Ovary (tissue), 9 donors: ENCODE data around the gene ARAP3. TPM values are rescaled to one million over a fixed set of nuclear protein-coding genes. Genes with fewer than 3 reads are reported as not detected.
A peak's percentile ranks its signal among the peaks of the same experiment; 100 is the strongest.

ENCODE experiments used
- DNase-seq, 5 donors: peaks; one replicate each; pipeline ENCODE4 v3.0.0-alpha.2; 2019 to 2020
- H3K27ac ChIP-seq, 2 donors: fragments of 200-600 bp; one replicate each; pipeline versions ENCODE4 v1.5.1 to v1.8.0; 2019 to 2022
- H3K27me3 ChIP-seq: fragments of 200-600 bp; one replicate; pipeline ENCODE4 v1.8.0; 2022
- H3K36me3 ChIP-seq: fragments of 200-600 bp; sonication (generic); one replicate; pipeline ENCODE4 v1.5.1; 2019
- H3K4me1 ChIP-seq: one replicate; pipeline ENCODE4 v1.8.1; 2013; ENCODE audit warnings: mild to moderate bottlenecking, moderate library complexity; ENCODE audit not compliant: insufficient read depth
- H3K4me3 ChIP-seq: fragments of 200-600 bp; sonication (generic); one replicate; pipeline ENCODE4 v1.5.1; 2017
- H3K9me3 ChIP-seq, 2 donors: fragments of 200-600 bp in 1 of 2; sonication (generic) in 1 of 2; one replicate each; pipeline versions ENCODE4 v1.5.1 to v1.8.1; 2013 to 2019; ENCODE audit warnings: mild to moderate bottlenecking in 1 of 2, moderate library complexity in 1 of 2
- EP300 ChIP-seq: sonication (generic); formaldehyde crosslinking; IDR thresholded peaks from one replicate; pipeline ENCODE4 v1.6.1; 2017; ENCODE audit warnings: antibody characterized with exemption
- POLR2A ChIP-seq: fragments of 450-650 bp; IDR thresholded peaks from one replicate; pipeline ENCODE4 v1.6.1; 2017; ENCODE audit warnings: antibody characterized with exemption, mild to moderate bottlenecking, moderate library complexity
- WGBS, 3 donors: extraction: QIAGEN DNeasy Blood & Tissue Kit in 1 of 3; methylation state at CpG; one replicate each; pipeline versions ENCODE4 v1.1.5 to v1.1.7; 2013 to 2017; 5-methylcytosine and 5-hydroxymethylcytosine counted together
- intact Hi-C, 4 donors: fragments of 100-400 bp; cut with DNase I; formaldehyde crosslinking; loops; one replicate each; pipeline versions ENCODE4 v1.11.0 to v1.15.1; 2022 to 2023
- polyA plus RNA-seq, 2 donors: library from polyadenylated mRNA; stranded (reverse); fragments of 200-250 nt in 1 of 2; fragments of 350-450 nt in 1 of 2; fragmentation: Illumina TruSeq in 1 of 2; extraction: RNeasy Lipid Tissue Mini Kit (QIAGEN cat#74804) in 1 of 2; gene quantifications; one replicate each; pipeline ENCODE4 v1.2.3, GENCODE V29; 2013 to 2014
- total RNA-seq, 7 donors: library from RNA; depleted of rRNA in 2 of 7; stranded (reverse); fragments of >200 nt in 2 of 7; fragmentation: NEBNext Ultra II Directional in 3 of 7; extraction: Animal tissue kit (Norgen Biotek cat#: 25700) in 3 of 7; gene quantifications; one replicate each; pipeline versions ENCODE4 v1.1.0 to v1.2.4, GENCODE V29; 2016 to 2023
- TF ChIP-seq, protein P1 (sequence below), 3 donors: fragments of 450-650 bp in 2 of 3; fragments of 200-600 bp in 1 of 3; IDR thresholded peaks; one replicate each; pipeline versions ENCODE4 v1.5.1 to v1.8.0; 2016 to 2022; ENCODE audit warnings: antibody characterized with exemption in 3 of 3, mild to moderate bottlenecking in 1 of 3
- donor health status: DM: no; HTN: no; CAD: no; lungs with moderate emphysema.
- donor health status: DM: no; HTN: no; CAD: no.
- donor health status: Bipolar disorder and iron deficiency.
- donor health status: DM: yes; HTN: yes; CAD: no.
- donor health status: DM: no; HTN: no; CAD: no.
- donor health status: DM: yes; HTN: yes; CAD: no.

Gene ARAP3
- total and polyA plus RNA-seq, 9 donors, result 3.5 to 11.2 (median 8.0) TPM

DNA sequence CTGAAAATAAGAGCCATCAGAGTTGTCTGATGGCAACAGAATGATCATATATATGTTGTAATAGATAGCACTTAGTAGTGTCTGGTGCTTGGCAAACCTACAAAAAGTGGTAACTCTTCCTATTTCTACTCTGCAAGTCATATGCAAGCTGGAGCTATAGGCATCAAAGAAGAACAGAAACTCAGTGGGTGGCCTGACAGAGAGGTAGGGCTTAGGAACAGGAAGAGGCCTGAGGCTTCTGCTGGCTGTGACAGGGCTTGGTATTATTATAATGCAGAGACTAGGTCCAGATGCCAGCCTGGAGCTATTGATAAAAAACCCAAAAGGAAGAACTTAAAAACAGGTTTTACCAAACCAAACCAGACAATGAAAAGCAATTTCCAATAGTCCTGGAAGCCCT, 58.8 kb downstream of the ARAP3 start:
- Histone ChIP-seq H3K4me3 (no peak overlapping the region), H3K4me1 (no peaks in the 10 kb centered on the region), H3K27ac (no peak overlapping the region), H3K9me3 (no peaks in the 10 kb centered on the region), H3K27me3 (no peaks in the 10 kb centered on the region), H3K36me3 (no peaks in the 10 kb centered on the region)
- intact Hi-C loops, result loop anchor here in 1 of 4 donors (10.0 kb wide), 1 partner anchor 388 kb away; no protein-coding TSS in a partner anchor
- no peak for TF ChIP-seq EP300
- TF ChIP-seq, protein P1, sequence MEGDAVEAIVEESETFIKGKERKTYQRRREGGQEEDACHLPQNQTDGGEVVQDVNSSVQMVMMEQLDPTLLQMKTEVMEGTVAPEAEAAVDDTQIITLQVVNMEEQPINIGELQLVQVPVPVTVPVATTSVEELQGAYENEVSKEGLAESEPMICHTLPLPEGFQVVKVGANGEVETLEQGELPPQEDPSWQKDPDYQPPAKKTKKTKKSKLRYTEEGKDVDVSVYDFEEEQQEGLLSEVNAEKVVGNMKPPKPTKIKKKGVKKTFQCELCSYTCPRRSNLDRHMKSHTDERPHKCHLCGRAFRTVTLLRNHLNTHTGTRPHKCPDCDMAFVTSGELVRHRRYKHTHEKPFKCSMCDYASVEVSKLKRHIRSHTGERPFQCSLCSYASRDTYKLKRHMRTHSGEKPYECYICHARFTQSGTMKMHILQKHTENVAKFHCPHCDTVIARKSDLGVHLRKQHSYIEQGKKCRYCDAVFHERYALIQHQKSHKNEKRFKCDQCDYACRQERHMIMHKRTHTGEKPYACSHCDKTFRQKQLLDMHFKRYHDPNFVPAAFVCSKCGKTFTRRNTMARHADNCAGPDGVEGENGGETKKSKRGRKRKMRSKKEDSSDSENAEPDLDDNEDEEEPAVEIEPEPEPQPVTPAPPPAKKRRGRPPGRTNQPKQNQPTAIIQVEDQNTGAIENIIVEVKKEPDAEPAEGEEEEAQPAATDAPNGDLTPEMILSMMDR (IDR thresholded peaks at IDR 0.05), result no peak
- no peak for TF ChIP-seq POLR2A
- DNase-seq, result no peak

DNA sequence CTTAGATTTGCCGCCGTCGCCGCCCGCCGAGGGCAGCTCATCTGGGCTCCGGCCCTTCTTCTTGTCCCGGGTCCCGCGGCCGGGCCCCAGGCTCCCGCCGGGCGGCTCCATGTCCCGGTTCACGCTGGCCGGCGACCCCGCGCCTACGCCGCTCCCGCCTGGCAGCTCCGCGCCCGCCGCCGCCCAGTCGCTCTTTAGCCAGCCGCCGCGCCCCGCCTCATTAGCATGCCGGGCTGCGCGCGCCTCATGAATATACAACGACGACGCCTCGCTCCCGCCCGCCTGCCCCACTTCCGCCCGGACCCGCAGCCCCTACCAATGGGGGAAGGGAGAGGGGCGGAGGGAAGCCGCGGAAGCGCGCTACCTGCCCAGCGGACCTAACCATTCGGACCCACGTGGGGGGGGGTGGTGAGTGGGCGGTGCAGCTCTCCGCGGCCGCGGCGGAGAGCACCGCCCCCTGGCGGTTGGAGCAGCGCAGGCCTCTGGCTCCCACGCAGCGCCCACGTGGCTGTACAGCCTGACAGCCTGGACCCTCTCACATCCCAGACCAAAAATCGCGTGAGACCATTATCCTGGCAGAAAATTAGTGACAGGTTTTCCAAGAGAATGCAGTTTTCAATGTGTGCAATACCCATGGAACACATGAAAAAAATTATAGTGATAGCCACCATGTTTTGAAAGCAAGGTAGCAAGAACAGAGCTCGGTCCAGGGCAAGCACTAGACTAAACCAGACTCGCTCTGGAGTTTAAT, 63.1 kb downstream of the ARAP3 start, which contains the start of gene DIAPH1:
DIAPH1 (minus strand) TSS at position 197 of the 751 bp plus-strand sequence; CDS start at position 111, 86 bp downstream.
- TF ChIP-seq EP300 (no peak), POLR2A (peak; percentile 58)
- TF ChIP-seq, protein P1 (IDR thresholded peaks at IDR 0.05), result peak; percentile 96 to 99 (median 97)
- H3K4me3 ChIP-seq, result peak within 1 kb of the TSS; percentile 91
- intact Hi-C loops, result no loop called here
- H3K9me3 ChIP-seq, result no peaks in the 10 kb centered on the region
- H3K4me1 ChIP-seq, result peaks cover 6% of the 10 kb centered on the region
- H3K27me3 ChIP-seq, result no peaks in the 10 kb centered on the region
- 1% methylated on average over 53 to 70 of the region's 70 CpGs for WGBS, 3 donors
- peak within 1 kb of the TSS; percentile 76 to 83 for H3K27ac ChIP-seq
- H3K36me3 ChIP-seq, result no peaks in the 10 kb centered on the region
- DNase-seq, result peak; percentile 98 to 99 (median 98)

DNA sequence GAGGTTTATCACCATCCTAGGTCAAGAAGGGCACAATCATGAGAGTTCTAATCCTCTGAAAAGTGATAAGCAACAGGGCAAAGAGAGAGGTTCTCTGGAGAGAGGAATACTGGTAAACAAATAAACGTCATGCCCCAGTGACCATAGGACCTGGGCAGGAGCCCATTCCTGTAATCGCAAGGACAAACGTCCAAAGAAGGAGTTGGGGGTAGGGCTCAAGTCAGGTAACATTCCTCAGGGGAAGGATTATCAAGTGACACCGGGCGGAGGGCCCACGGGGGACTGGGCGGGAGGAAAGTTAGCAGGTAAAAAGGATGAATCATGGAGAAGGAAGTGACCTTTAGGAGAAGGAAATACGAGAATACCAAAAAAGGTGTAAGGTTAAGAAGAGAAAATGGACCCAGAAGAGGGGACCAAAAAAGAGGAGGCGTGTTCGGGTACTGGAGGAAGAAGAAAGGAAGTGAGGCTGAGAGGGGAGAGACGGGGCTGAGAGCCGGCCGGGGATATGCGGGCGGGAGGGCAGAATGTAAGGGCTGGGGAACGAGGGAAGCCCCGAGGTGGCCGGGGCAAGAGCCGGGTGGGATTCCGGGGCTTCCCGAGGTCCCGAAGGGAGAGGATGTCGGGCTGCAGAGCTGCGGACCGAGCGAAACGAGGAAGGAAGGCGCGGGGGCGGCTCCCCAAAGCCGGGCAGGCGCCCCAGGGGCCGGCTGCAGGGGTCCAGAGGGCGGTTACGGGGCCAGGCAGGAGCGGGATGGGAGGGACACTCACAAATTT, 63.8 kb downstream of the ARAP3 start:
- Histone ChIP-seq H3K27me3 (no peaks in the 10 kb centered on the region), H3K4me3 (peak overlapping the region; percentile 91), H3K9me3 (no peaks in the 10 kb centered on the region), H3K36me3 (no peaks in the 10 kb centered on the region), H3K4me1 (peaks cover 6% of the 10 kb centered on the region), H3K27ac (peak overlapping the region; percentile 76 to 83)
- 1% methylated on average over 31 to 36 of the region's 36 CpGs for WGBS, 3 donors
- DNase-seq, result peak; percentile 26 to 56 (median 50)
- TF ChIP-seq POLR2A, result no peak
- TF ChIP-seq, protein P1 (IDR thresholded peaks at IDR 0.05), result no peak
- no peak for TF ChIP-seq EP300
- intact Hi-C loops, result no loop called here

DNA sequence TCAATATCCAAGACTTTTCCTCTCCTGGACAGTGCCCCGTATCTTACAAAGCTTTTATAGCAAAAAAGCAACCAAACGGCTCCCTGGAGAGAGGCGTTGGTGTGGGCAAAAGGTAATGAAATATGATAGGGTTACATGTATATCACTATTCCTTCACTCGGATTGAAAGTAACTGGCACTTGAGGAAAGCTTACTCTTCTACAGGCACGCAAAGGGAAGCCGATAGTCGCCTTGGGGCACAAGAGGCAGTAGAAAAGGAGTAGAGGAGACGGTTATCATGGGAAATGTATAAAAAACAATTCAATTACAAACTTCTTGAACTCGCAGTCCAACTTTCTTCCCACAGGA, 64.4 kb downstream of the ARAP3 start:
- intact Hi-C loops, result no loop called here
- Histone ChIP-seq H3K27me3 (no peaks in the 10 kb centered on the region), H3K36me3 (no peaks in the 10 kb centered on the region), H3K4me3 (peak overlapping the region; percentile 91), H3K4me1 (peaks cover 6% of the 10 kb centered on the region), H3K27ac (peak overlapping the region in 1 of 2 donors; percentile 83), H3K9me3 (no peaks in the 10 kb centered on the region)
- DNase-seq, result no peak
- TF ChIP-seq EP300 (no peak), POLR2A (no peak)
- TF ChIP-seq, protein P1 (IDR thresholded peaks at IDR 0.05), result no peak
- WGBS, 3 donors, result 20 to 31% (median 29%) methylated on average over 9 of the region's 9 CpGs
